ENCODE results near the gene KNDC1.

DNA sequence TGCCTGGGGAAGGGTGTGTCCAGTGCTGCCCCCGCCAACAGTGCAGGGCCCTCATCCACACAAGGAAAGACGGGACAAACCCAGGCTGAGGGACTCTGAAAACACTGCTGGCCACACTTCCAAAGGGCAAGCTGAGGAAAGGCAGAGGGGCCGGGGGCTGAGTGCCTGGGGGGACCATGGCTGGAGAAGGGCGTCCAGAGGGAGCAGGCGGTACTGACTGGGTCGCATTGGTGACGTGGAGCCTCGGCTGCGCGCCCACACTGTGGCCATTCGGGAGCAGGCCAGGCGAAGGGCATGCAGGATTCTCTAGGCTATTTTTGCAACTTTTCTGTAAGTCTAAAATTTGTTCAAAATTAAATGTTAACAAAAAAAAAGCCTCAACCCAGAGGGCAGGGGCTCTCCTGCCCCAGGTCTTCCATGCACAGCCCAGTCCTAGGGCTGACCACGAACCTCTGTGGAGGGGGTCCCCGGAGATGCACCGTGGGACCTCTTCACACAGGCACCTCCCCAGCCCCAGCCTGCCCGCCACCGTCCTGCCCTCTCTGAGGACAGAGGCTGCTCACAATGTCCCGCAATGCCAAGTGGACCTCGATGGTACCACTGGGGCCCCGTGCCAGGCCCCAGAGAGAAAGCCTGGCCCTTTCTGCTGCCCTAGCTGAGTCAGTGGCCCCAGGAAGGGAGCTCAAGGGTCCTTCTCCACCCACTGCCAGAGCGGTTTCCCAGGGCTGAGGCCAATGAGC lies 106.2 kb downstream of the KNDC1 start:
- TF ChIP-seq, protein P1, sequence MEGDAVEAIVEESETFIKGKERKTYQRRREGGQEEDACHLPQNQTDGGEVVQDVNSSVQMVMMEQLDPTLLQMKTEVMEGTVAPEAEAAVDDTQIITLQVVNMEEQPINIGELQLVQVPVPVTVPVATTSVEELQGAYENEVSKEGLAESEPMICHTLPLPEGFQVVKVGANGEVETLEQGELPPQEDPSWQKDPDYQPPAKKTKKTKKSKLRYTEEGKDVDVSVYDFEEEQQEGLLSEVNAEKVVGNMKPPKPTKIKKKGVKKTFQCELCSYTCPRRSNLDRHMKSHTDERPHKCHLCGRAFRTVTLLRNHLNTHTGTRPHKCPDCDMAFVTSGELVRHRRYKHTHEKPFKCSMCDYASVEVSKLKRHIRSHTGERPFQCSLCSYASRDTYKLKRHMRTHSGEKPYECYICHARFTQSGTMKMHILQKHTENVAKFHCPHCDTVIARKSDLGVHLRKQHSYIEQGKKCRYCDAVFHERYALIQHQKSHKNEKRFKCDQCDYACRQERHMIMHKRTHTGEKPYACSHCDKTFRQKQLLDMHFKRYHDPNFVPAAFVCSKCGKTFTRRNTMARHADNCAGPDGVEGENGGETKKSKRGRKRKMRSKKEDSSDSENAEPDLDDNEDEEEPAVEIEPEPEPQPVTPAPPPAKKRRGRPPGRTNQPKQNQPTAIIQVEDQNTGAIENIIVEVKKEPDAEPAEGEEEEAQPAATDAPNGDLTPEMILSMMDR (conservative IDR thresholded peaks at IDR 0.05 in 1 of 2, IDR thresholded peaks at IDR 0.05 in 1 of 2; ENCODE audit: extremely low read depth in 1 of 2, insufficient read depth in 1 of 2, low read depth in 1 of 2, low read length in 2 of 2) = no peak
- TF ChIP-seq EZH2 (IDR thresholded peaks at IDR 0.05; ENCODE audit: borderline replicate concordance, low read length) = no peak
